Effector memory CD4-positive, alpha-beta T cell (primary cell): ENCODE measurements around the gene ZNF594.
A peak's percentile ranks its signal among the peaks of the same experiment; 100 is the strongest.
"Not testable (repeated sequence)": the region's sequence is repeated elsewhere in the genome, so short reads cannot be mapped to it uniquely, and the experiment has no call there.

Experiments used
- DNase-seq, 3 donors: peaks; one replicate each; pipeline ENCODE4 v3.0.0-alpha.2; 2020
- H3K27ac ChIP-seq: 2 replicates; pipeline ENCODE4 v1.7.0; 2013; ENCODE audit warnings: mild to moderate bottlenecking, low read length, moderate library complexity; ENCODE audit not compliant: insufficient read depth, poor library complexity, severe bottlenecking
- H3K27me3 ChIP-seq: replicated peaks from 2 replicates; pipeline ENCODE4 v1.7.0; 2013; ENCODE audit warnings: mild to moderate bottlenecking, low read length; ENCODE audit not compliant: insufficient read depth, control insufficient read depth, poor library complexity, severe bottlenecking
- H3K36me3 ChIP-seq: 2 replicates; pipeline ENCODE4 v1.7.0; 2013; ENCODE audit warnings: mild to moderate bottlenecking, low read length, moderate library complexity; ENCODE audit not compliant: control insufficient read depth, insufficient read depth
- H3K4me1 ChIP-seq: 2 replicates; pipeline ENCODE4 v1.7.0; 2013; ENCODE audit warnings: low read length, mild to moderate bottlenecking; ENCODE audit not compliant: control insufficient read depth, insufficient read depth, poor library complexity, severe bottlenecking
- H3K4me3 ChIP-seq: 2 replicates; pipeline ENCODE4 v1.7.0; 2013; ENCODE audit warnings: low read length, low read depth, mild to moderate bottlenecking; ENCODE audit not compliant: insufficient read depth, poor library complexity, severe bottlenecking
- H3K9me3 ChIP-seq: 2 replicates; pipeline ENCODE4 v1.7.0; 2013; ENCODE audit warnings: mild to moderate bottlenecking, low read length, moderate library complexity; ENCODE audit not compliant: control insufficient read depth
- total RNA-seq, 3 donors: gene quantifications; one replicate each; lab custom pipeline; 2026; lab: John Stamatoyannopoulos, UW

ZNF594 gene
- 4.1 to 8.3 (median 6.6) reads per million in 3 donors for total RNA-seq

DNA sequence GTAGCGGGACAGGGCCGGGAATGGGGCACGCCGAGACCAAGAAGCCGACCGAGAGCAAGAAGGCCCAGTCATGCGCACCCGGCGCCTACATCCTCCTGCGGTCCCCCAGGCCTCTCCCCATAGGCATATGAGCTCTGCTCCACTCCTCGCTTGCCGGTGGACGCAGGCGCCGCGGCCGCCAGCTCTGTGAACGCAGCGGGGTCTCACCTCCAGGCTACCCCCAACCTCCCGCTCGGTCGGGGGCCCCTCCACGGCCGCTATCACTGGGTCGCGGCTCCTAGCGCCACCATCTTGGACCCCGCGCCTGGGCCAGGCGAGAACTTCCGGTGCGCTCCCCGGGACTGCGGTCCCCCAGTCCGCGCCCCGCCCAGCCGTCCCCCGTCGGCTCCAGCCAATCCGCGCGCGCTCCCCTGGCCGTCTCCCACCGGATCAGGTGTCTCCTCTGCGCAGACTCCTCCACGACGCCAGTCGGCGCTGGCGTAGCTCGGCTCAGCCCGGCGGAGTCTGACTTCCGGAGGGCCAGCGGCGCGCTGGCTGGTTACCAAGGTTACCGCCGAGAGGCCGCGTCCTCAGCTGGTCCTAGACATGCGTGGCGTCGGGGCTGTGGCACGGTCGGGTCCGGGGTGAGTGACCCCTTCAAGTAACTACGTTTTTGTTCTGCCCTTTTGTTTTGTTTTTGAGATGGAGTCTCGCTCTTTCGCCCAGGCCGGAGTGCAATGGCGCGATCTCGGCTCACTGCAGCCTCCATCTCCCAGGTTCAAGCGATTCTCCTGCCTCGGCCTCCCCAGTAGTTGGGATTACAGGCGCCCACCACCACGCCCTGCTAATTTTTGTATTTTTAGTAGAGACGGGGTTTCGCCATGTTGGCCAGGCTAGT is at the start of gene ZNF594:
Gene ZNF594, minus strand, starts transcription at position 328 of the 877 bp plus-strand sequence. CDS start 7,612 bp downstream, outside the sequence.
- peak; percentile 92 to 95 (median 92) for DNase-seq
- H3K9me3 ChIP-seq: no peaks in the 10 kb centered on the region
- H3K4me1 ChIP-seq: peaks cover 9% of the 10 kb centered on the region
- peak within 1 kb of the TSS; percentile 85 for H3K4me3 ChIP-seq
- peak within 1 kb of the TSS; percentile 75 for H3K27ac ChIP-seq
- no peaks in the 10 kb centered on the region for H3K36me3 ChIP-seq
- H3K27me3 ChIP-seq: no peaks in the 10 kb centered on the region

DNA sequence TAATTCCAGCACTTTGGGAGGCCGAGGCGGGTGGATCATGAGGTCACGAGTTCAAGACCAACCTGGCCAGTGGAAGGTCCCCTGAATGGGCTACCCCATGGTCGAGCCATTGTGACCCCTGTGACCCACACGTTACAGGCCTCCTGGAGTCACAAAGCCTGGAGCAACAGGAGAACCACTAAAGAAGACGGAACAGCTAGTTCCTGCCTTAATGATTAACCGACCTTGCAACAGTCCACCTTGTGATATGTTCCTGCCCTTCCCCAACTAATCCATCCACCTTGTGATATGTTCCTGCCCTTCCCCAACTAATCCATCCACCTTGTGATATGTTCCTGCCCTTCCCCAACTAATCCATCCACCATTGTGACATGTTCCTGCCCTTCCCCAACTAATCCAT is 48.1 kb upstream of the ZNF594 start:
- H3K27me3 ChIP-seq, H3K9me3 ChIP-seq, H3K27ac ChIP-seq, DNase-seq, H3K4me3 ChIP-seq, H3K36me3 ChIP-seq: not testable (repeated sequence)
- peaks cover 11% of the 10 kb centered on the region for H3K4me1 ChIP-seq

DNA sequence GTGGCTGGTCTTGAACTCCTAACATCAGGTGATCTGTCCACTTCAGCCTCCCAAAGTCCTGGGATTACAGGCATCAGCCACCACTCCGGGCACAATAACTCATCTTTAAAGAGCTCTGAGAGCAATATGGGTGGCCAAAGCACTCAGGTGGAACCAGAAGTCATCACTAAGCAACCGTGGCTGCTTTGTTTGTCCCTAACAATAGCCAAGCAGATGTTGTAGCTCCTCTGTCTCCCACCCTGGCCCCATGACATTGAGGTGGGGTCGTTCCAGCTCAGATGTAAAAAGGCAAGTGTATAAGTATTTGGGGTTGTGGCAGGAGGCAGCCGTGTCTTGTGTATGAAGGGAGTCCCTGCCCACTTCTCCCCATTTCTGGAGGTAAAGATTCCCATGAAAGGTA is 46.7 kb upstream of the ZNF594 start:
- no peak overlapping the region for H3K27ac ChIP-seq
- H3K4me1 ChIP-seq: peaks cover 11% of the 10 kb centered on the region
- no peak overlapping the region for H3K4me3 ChIP-seq
- H3K27me3 ChIP-seq: no peaks in the 10 kb centered on the region
- no peaks in the 10 kb centered on the region for H3K9me3 ChIP-seq
- H3K36me3 ChIP-seq: no peaks in the 10 kb centered on the region
- DNase-seq: no peak

DNA sequence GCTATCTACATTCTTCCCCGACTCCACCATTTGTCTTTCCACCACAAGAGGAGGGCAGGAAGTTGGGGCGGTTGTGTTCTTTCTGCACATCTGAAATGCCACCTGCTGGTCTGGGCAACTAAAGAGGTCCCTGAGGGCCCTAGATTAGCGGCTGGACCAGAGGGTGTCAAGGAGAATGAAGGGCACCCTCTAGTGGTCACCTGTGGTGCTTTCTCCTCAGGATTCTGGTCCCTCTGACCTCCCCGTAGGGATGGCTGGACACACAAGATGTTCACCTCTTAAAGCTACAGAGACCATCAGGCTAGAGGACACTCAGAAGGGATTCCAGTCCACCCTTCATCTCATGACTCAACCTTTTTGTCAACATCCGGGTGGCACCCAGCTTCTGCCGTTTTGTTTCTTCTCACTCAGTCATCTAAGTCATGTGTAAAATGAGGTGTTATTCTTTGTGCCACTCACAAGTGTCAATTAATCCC is 45.9 kb upstream of the ZNF594 start:
- H3K4me1 ChIP-seq: peaks cover 11% of the 10 kb centered on the region
- no peak for DNase-seq
- no peak overlapping the region for H3K4me3 ChIP-seq
- H3K9me3 ChIP-seq: no peaks in the 10 kb centered on the region
- H3K27ac ChIP-seq: no peak overlapping the region
- H3K27me3 ChIP-seq: no peaks in the 10 kb centered on the region
- no peaks in the 10 kb centered on the region for H3K36me3 ChIP-seq

DNA sequence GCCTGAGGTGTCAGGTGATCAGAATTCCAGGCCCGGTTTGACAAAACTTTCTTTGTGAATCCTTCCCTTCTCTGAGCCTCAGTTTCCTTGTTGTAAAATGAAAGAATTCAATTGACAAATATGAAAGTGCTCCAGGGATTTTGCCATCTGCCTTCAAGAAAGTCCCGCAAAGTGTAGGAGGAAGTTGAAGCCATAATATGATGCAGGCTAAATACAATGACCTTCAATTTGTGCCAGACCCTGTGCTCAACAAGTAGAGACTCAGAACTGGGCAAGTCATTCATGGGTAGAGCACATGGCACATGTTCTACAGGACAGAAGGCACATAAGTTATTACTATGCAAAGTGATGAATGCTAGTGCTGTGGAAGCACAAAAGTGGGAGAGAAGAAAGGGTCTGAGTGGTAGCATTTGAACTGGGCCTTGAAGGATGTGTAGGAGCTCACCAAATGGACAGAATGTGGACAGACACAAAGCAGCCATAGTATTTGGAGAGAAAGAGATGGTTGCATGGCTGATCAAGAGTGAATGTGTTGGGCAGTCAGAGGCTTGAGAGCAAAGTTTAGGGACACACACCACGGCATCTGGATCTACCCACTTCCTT is 45.4 kb upstream of the ZNF594 start:
- Histone ChIP-seq H3K36me3 (no peaks in the 10 kb centered on the region), H3K9me3 (no peaks in the 10 kb centered on the region), H3K27me3 (no peaks in the 10 kb centered on the region), H3K4me3 (no peak overlapping the region), H3K27ac (no peak overlapping the region), H3K4me1 (peaks cover 8% of the 10 kb centered on the region)
- no peak for DNase-seq

DNA sequence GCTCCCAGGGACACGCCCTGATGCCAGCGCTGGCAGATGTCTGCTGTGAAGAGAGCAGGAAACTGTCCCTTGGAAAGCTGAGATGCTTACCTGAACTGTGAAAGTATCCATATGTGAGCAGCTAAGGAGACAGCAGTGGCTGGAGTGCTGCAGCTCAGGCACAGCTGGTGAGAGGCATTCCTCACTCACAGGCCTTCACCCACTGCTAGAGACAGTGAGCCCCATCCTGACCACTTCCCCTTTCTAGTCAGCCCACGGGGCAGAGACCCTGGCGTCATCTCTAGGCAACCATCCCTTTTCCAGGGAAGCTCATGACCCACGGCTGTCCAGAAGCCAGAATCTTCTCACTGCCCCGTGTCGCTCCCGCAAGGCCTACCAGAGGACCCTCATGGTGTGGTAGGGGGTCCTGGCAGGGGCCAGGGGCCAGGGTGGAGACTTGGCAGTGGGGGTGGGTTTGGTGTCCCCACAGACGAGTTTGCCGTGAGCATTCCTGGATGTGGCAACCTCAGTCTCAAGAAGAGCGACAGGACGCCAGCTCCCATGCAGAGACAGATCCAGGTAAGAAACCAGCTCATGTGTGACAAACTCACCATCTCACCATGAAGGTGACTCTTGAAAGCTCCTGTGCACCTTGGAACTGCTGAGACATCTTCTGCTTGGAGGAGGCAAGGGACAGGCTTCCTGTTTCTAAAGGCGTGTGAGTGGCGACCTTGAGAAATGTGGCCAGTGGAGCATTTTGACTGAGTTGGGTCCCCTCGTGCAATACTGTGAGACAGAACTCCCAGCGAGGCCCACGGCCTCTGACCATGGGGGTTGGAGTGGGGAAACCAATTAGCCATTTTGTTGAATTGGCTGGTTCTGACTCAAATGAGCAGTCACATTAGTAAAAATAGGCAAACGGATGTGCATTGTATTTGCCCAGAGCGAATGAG is 43.2 kb upstream of the ZNF594 start, which contains the start of gene SCIMP:
Gene SCIMP, minus strand, starts transcription at position 216 of the 932 bp plus-strand sequence. Its CDS starts 105 bp downstream, at position 111.
- no peaks in the 10 kb centered on the region for H3K4me1 ChIP-seq
- no peaks in the 10 kb centered on the region for H3K36me3 ChIP-seq
- H3K27ac ChIP-seq: no peak within 1 kb of the TSS
- no peak for DNase-seq
- no peaks in the 10 kb centered on the region for H3K27me3 ChIP-seq
- H3K4me3 ChIP-seq: no peak within 1 kb of the TSS
- H3K9me3 ChIP-seq: no peaks in the 10 kb centered on the region

DNA sequence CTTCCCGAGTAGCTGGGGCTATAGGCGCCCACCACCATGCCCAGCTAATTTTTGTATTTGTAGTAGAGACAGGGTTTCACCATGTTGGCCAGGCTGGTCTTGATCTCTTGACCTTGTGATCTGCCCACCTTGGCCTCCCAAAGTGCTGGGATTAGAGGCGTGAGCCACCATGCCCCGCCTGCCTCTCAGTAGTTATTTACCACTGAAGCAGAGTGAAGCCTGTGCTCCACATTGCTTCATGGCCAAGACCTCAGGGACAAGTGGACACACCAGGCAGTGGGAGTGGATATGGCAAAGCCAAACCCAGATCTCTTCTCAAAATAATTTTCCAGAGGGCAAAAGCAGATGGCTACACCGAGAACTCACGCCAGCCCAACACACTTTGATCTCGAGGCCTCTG is 41.8 kb upstream of the ZNF594 start:
- not testable (repeated sequence) for H3K9me3 ChIP-seq, H3K27me3 ChIP-seq, H3K27ac ChIP-seq, H3K4me1 ChIP-seq, H3K4me3 ChIP-seq, DNase-seq, H3K36me3 ChIP-seq

DNA sequence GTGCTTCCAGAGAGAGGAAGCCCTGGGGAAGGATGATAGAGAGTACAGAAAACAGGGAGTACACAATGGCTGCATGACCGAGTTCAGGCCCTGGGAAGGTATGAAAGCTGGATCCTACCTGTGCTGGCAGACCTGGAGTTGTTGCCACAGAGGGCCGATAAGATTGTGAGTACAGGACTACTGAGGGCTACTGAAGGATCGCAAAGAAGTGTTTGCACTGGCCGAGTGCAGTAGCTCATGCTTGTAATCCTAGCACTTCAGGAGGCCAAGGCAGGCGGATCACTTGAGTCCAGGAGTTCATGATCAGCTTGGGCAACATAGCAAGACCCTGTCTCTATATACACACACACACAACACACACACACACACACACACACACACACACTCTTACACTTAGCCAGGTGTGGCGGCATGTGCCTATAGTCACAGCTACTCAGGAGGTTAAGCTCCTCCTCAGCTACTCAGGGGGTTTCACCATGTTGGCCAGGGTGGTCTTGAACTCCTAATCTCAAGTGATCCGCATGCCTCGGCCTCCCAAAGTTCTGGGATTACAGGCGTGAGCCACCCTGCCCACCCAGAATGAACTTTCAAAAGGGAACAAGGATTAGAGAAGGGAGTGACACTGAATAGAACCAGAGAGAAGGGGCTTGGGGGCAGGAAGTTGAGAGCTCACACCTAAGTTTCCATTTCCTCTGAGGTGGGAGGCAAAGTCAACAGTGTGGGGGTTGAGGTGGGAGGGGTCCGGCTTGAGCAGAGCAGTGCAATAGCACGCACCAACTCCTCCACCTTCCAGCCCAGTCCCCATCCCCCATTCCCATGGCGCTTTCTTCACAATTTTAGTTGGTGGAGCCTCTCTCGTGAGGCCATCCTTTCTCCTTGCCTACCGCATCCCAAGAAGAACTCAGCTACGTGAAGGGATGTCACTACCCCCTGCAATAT is 35.5 kb upstream of the ZNF594 start:
- Histone ChIP-seq H3K27ac (no peak overlapping the region), H3K4me1 (no peaks in the 10 kb centered on the region), H3K36me3 (no peaks in the 10 kb centered on the region), H3K27me3 (no peaks in the 10 kb centered on the region), H3K4me3 (no peak overlapping the region), H3K9me3 (no peaks in the 10 kb centered on the region)
- DNase-seq: no peak
